Measurements from ENCODE around the gene YES1.

DNA sequence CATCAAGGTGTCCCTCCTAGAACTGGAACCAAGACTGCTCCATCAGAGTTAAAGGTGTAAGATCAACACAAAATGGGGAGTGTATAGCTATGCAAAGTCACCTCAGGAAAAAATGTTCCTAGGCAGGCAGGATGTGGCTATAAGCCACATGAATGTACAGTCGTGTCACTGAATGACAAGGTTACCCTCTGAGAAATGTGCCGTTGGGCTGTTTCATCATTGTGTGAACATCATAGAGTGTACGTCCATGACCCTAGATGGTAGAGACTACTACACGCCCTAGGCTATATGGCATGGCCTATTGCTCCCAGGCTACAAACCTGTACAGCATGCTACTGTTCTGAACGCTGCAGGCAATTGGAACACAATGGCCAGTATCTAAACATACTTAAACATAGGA lies 130.1 kb downstream of the YES1 start:
- no peak for TF ChIP-seq ZFX (IDR thresholded peaks at IDR 0.05)
- TF ChIP-seq, protein P1, sequence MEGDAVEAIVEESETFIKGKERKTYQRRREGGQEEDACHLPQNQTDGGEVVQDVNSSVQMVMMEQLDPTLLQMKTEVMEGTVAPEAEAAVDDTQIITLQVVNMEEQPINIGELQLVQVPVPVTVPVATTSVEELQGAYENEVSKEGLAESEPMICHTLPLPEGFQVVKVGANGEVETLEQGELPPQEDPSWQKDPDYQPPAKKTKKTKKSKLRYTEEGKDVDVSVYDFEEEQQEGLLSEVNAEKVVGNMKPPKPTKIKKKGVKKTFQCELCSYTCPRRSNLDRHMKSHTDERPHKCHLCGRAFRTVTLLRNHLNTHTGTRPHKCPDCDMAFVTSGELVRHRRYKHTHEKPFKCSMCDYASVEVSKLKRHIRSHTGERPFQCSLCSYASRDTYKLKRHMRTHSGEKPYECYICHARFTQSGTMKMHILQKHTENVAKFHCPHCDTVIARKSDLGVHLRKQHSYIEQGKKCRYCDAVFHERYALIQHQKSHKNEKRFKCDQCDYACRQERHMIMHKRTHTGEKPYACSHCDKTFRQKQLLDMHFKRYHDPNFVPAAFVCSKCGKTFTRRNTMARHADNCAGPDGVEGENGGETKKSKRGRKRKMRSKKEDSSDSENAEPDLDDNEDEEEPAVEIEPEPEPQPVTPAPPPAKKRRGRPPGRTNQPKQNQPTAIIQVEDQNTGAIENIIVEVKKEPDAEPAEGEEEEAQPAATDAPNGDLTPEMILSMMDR (IDR thresholded peaks at IDR 0.05 in 2 of 3, conservative IDR thresholded peaks at IDR 0.05 in 1 of 3; ENCODE audit: borderline replicate concordance in 1 of 3, insufficient read depth in 1 of 3, low read depth in 2 of 3, low read length in 2 of 3), result no peak
- TF ChIP-seq POLR2A (IDR thresholded peaks at IDR 0.05; ENCODE audit: borderline replicate concordance, extremely low read depth, insufficient read depth, insufficient read length), result no peak
- TF ChIP-seq RAD21 (IDR thresholded peaks at IDR 0.05; ENCODE audit: low read depth), result no peak
- no peak for TF ChIP-seq POLR2AphosphoS5 (IDR thresholded peaks at IDR 0.05; ENCODE audit: low read depth, low read length)
- no peak for TF ChIP-seq JUND (IDR thresholded peaks at IDR 0.05)
